GM19324 (cell line): Measurements from ENCODE around the gene VMAC.

Source experiments
- ATAC-seq: cut with Tn5 transposase; IDR thresholded peaks from one replicate; pipeline ENCODE4 v1.9.1; 2021; ENCODE audit warnings: mild to moderate bottlenecking, moderate library complexity; ENCODE audit not compliant: unreplicated experiment, low FRiP score

The VMAC gene

GRCh38 chr19:5903056-5903623, 1.5 kb upstream of the VMAC start:
- no peak for ATAC-seq

- peak; percentile 26 for ATAC-seq
Observed at GRCh38 chr19:5903624-5904351, 884 bp upstream of the VMAC start, which contains the start of gene NDUFA11. NDUFA11 (minus strand) TSS chr19:5903790; CDS start chr19:5903708, 82 bp downstream.

- no peak for ATAC-seq
Observed at GRCh38 chr19:5905114-5905778, 574 bp downstream of the VMAC start.

GRCh38 chr19:5907241-5907640, 2.6 kb downstream of the VMAC start:
- ATAC-seq: no peak

- ATAC-seq: no peak
Observed at GRCh38 chr19:5908773-5909442, 4.2 kb downstream of the VMAC start.

GRCh38 chr19:5910638-5910907, 5.9 kb downstream of the VMAC start:
- no peak for ATAC-seq

- ATAC-seq: no peak
Observed at GRCh38 chr19:5911366-5911765, 6.7 kb downstream of the VMAC start.

- no peak for ATAC-seq
Observed at GRCh38 chr19:5913739-5914357, 9.2 kb downstream of the VMAC start, which contains the start of gene CAPS. CAPS (plus strand) TSS chr19:5914254; CDS start chr19:5914407, 153 bp downstream.

GRCh38 chr19:5914358-5914774, 9.7 kb downstream of the VMAC start:
- ATAC-seq: no peak

GRCh38 chr19:5914946-5915781, 10.5 kb downstream of the VMAC start:
- no peak for ATAC-seq

- no peak for ATAC-seq
Observed at GRCh38 chr19:5915782-5916165, 11.1 kb downstream of the VMAC start.

- no peak for ATAC-seq
Observed at GRCh38 chr19:5916181-5916708, 11.6 kb downstream of the VMAC start.

- ATAC-seq: no peak
Observed at GRCh38 chr19:5917431-5918107, 12.9 kb downstream of the VMAC start.

- no peak for ATAC-seq
Observed at GRCh38 chr19:5918463-5919079, 13.9 kb downstream of the VMAC start.

- no peak for ATAC-seq
Observed at GRCh38 chr19:5921516-5922160, 17.0 kb downstream of the VMAC start.

GRCh38 chr19:5922161-5922545, 17.5 kb downstream of the VMAC start:
- no peak for ATAC-seq

- ATAC-seq: no peak
Observed at GRCh38 chr19:5923356-5923755, 18.7 kb downstream of the VMAC start.

- no peak for ATAC-seq
Observed at GRCh38 chr19:5925830-5926427, 21.3 kb downstream of the VMAC start.
